RWPE2 (cell line): ENCODE measurements around the gene ZC3H7B.
"Not testable (repeated sequence)": the region's sequence is repeated elsewhere in the genome, so short reads cannot be mapped to it uniquely, and the experiment has no call there.

Experiments used
- ATAC-seq: fragments of 200-7000 bp; cut with Tn5 transposase; 3 replicates; pipeline ENCODE4 v1.9.1; 2021; ENCODE audit warnings: low read depth
- DNase-seq: peaks from one replicate; pipeline ENCODE4 v3.0.0-alpha.2; 2020; ENCODE audit warnings: low spot score
- H3K27ac ChIP-seq: fragments of 450-650 bp; 2 replicates; pipeline ENCODE4 v1.5.1; 2017; ENCODE audit warnings: mild to moderate bottlenecking; ENCODE audit not compliant: poor library complexity, severe bottlenecking
- H3K27me3 ChIP-seq: fragments of 250-450 bp; sonication (Bioruptor Pico); 2 replicates; pipeline ENCODE4 v1.5.1; 2021; ENCODE audit warnings: mild to moderate bottlenecking, moderate library complexity; ENCODE audit not compliant: insufficient read depth, poor library complexity, severe bottlenecking
- H3K36me3 ChIP-seq: fragments of 250-450 bp; sonication (Bioruptor Pico); 2 replicates; pipeline ENCODE4 v1.5.1; 2020; ENCODE audit warnings: low read depth, mild to moderate bottlenecking, moderate library complexity
- H3K4me1 ChIP-seq: fragments of 250-450 bp; sonication (Bioruptor Pico); 2 replicates; pipeline ENCODE4 v1.5.1; 2021; ENCODE audit warnings: mild to moderate bottlenecking, moderate library complexity; ENCODE audit not compliant: insufficient read depth, poor library complexity, severe bottlenecking
- H3K4me3 ChIP-seq: fragments of 250-450 bp; sonication (Bioruptor Pico); 2 replicates; pipeline ENCODE4 v1.5.1; 2021; ENCODE audit warnings: mild to moderate bottlenecking, moderate library complexity; ENCODE audit not compliant: severe bottlenecking
- H3K9me3 ChIP-seq: fragments of 250-450 bp; sonication (Bioruptor Pico); 2 replicates; pipeline ENCODE4 v1.5.1; 2021; ENCODE audit warnings: mild to moderate bottlenecking, moderate library complexity; ENCODE audit not compliant: severe bottlenecking
- TF ChIP-seq, protein P1 (sequence below): fragments of 450-650 bp; IDR thresholded peaks from one replicate; pipeline ENCODE4 v1.5.1; 2017; ENCODE audit warnings: mild to moderate bottlenecking, moderate library complexity; ENCODE audit not compliant: poor library complexity, severe bottlenecking

The ZC3H7B gene

DNA sequence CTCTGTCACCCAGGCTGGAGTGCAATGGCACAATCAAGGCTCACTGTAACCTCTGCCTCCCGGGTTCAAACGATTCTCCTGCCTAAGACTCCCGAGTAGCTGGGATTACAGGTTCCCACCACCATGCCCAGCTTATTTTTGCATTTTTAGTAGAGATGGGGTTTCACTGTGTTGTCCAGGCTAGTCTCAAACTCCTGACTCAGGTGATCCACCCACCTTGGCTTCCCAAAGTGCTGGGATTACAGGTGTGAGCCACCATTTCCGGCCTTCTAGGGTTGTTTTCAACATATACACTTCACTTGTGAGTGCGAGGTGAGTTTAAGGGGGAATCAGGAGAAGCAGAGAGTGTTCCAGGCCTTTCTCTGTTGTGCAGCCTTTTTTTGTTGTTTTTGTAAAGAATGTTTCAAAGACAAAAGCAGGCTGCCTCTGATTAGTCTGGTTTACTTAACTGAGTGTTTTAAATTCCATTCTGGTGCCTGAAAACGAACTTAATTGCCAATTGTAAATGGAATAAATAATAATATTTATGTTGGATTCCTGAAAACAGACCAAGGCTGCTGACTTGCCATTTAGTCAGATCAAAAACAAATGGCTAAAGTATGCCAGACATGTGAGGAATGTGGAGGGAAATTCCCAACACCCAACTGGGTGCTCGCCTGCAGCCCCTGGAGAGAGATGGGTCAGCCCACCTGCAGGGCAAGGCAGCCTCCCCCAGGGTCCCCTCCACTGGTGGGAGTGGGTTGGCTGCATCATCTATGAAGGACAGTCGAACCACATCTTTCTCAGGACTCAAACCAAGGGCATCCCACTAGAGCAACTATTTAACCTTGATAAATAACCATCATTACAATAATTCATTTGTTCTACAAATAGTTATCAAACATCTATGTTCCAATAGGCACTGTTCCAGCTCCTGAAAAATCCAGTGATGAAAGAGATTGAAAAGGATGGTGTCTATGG, 10.8 kb upstream of the ZC3H7B start:
- Histone ChIP-seq H3K4me3 (no peak overlapping the region), H3K9me3 (no peaks in the 10 kb centered on the region), H3K27me3 (no peaks in the 10 kb centered on the region), H3K4me1 (peaks cover 40% of the 10 kb centered on the region), H3K36me3 (no peaks in the 10 kb centered on the region), H3K27ac (peak overlapping the region; percentile 99)
- ATAC-seq (peak; percentile 30; the same call in 2 of the 3 replicates), DNase-seq (no peak)
- TF ChIP-seq, protein P1, sequence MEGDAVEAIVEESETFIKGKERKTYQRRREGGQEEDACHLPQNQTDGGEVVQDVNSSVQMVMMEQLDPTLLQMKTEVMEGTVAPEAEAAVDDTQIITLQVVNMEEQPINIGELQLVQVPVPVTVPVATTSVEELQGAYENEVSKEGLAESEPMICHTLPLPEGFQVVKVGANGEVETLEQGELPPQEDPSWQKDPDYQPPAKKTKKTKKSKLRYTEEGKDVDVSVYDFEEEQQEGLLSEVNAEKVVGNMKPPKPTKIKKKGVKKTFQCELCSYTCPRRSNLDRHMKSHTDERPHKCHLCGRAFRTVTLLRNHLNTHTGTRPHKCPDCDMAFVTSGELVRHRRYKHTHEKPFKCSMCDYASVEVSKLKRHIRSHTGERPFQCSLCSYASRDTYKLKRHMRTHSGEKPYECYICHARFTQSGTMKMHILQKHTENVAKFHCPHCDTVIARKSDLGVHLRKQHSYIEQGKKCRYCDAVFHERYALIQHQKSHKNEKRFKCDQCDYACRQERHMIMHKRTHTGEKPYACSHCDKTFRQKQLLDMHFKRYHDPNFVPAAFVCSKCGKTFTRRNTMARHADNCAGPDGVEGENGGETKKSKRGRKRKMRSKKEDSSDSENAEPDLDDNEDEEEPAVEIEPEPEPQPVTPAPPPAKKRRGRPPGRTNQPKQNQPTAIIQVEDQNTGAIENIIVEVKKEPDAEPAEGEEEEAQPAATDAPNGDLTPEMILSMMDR = no peak

DNA sequence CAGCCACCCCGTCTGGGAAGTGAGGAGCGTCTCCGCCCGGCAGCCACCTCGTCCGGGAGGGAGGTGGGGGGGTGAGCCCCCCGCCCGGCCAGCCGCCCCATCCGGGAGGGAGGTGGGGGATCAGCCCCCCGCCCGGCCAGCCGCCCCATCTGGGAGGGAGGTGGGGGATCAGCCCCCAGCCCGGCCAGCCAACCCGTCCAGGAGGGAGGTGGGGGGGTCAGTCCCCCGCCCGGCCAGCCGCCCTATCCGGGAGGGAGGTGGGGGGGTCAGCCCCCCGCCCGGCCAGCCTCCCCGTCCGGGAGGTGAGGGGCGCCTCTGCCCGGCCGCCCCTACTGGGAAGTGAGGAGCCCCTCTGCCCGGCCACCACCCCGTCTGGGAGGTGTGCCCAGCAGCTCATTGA, 6.5 kb upstream of the ZC3H7B start:
- H3K9me3 ChIP-seq, H3K27me3 ChIP-seq, DNase-seq, ATAC-seq, H3K36me3 ChIP-seq, H3K4me3 ChIP-seq, H3K27ac ChIP-seq: not testable (repeated sequence)
- H3K4me1 ChIP-seq = peaks cover 13% of the 10 kb centered on the region

DNA sequence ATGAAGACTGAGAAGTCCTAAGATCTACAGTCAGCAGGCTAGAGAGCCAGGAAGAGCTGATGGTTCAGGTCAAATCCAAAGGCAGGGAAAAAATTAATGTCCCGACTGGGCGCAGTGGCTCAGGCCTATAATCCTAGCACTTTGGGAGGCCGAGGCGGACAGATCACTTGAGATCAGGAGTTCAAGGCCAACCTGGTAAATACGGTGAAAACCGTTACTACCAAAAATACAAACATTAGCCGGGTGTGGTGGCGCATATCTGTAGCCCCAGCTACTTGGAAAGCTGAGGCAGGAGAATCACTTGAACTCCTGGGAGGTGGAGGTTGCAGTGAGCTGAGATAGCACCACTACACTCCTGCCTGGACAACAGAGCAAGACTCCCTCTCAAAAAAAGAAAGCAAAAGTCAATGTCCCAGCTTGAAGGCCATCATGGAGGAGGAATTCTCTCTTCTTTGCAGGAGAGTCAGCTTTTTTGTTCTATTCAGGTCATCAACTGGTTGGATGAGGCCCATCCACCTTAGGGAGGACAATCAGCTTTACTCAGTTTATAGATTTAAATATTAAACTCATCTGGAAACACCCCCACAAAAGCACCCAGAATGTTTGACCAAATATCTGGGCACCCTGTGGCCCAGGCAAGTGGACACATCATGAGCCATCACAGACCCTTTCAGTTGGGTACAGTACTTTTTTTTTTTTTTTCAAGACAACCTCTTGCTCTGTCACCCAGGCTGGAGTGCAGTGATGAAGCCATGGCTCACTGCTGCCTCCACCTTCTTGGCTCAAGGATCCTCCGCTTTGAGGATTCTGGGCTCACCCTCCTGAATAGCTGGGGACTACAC, 4.3 kb upstream of the ZC3H7B start:
- peaks cover 5% of the 10 kb centered on the region for H3K4me1 ChIP-seq
- no peaks in the 10 kb centered on the region for H3K27me3 ChIP-seq
- H3K9me3 ChIP-seq = no peaks in the 10 kb centered on the region
- no peak overlapping the region for H3K27ac ChIP-seq
- H3K4me3 ChIP-seq = no peak overlapping the region
- TF ChIP-seq, protein P1 = no peak
- no peak for DNase-seq
- no peaks in the 10 kb centered on the region for H3K36me3 ChIP-seq
- ATAC-seq = no peak

DNA sequence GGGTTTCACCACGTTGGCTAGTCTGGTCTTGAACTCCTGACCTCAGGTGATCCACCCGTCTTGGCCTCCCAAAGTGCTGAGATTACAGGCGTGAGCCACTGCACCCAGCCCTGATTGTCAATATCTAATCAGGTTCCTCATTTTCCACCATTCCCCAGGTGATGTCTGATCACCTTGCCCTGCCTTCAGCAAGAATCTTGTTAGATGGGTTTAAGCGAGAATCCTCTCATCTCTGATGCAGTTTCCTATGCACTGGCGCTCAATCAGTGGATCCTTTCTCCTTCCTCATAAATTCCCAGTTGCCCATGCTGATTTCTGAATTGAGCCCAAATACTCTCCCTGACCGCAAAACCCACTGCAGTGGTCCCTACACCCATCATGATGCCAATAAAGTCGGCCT, 664 bp upstream of the ZC3H7B start:
- no peaks in the 10 kb centered on the region for H3K27me3 ChIP-seq
- TF ChIP-seq, protein P1 = no peak
- peaks cover 6% of the 10 kb centered on the region for H3K36me3 ChIP-seq
- peaks cover 14% of the 10 kb centered on the region for H3K4me1 ChIP-seq
- H3K4me3 ChIP-seq = peak overlapping the region; percentile 61
- DNase-seq = no peak
- H3K27ac ChIP-seq = peak overlapping the region; percentile 84
- H3K9me3 ChIP-seq = no peaks in the 10 kb centered on the region
- no peak for ATAC-seq

DNA sequence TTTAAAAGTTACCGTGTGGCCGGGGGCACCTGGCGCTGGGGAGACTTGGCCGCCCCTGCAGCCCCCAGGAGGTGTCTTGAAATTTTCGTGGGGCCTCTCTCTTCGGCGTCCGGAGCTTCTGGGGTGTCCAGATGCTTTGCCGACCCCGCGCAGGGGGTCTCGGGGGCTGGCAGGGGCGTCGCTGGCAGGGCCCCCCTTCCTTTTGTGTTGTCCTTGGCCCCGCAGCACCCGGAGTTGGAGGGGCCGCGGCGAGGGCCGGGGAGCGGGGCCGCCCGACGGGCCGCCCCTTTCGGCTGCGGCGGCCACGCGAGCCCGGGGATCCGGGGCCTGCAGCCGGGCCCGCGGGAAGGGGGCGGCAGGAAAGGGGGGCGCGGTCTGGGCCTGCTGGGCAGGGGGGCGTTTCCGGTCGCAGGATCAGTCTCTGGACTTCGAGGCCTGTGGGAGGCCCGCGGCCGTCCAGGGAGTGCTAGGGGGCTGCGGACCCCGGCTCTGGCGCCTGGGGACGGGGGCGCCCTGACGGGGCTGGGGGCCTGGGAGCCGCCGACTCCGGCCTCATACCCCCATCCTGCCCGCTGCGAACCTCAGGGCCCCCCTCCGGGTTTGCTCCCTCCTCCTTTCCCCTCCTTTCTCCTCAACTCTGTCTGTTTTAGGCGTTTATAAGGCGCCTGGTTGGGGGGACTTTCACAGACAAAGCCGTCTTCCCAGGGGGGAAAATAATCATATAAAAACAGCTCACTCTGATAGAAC, 869 bp downstream of the ZC3H7B start:
- TF ChIP-seq, protein P1 = no peak
- H3K36me3 ChIP-seq = peaks cover 12% of the 10 kb centered on the region
- H3K4me1 ChIP-seq = peaks cover 19% of the 10 kb centered on the region
- DNase-seq = no peak
- no peaks in the 10 kb centered on the region for H3K27me3 ChIP-seq
- ATAC-seq = no peak
- peak overlapping the region; percentile 61 for H3K4me3 ChIP-seq
- no peaks in the 10 kb centered on the region for H3K9me3 ChIP-seq
- peak overlapping the region; percentile 84 for H3K27ac ChIP-seq
